ENCODE measurements around the gene SEPTIN8. TPM values are rescaled to one million over a fixed set of nuclear protein-coding genes. Genes with fewer than 3 reads are reported as not detected.

SEPTIN8 gene
- total and polyA plus RNA-seq, 10 of the 15 experiments (the other 5 are each of a cell fraction or from before 2014, with no cell fraction given), result 6.1 to 96.1 (median 29.4) TPM

GRCh38 chr5:132739232-132739631, 37.8 kb downstream of the SEPTIN8 start:
- ChIA-PET CTCF (interaction anchor here (2.7 to 3.9 kb wide), 3 partner anchors 8 to 81 kb away, joined by 12 to 23 read pairs (median 15); partner anchors contain the start of gene CCNI2), POLR2A (interaction anchor here (3.0 kb wide), 1 partner anchor 78 kb away, joined by 19 read pairs; no protein-coding TSS in a partner anchor), RAD21 (ENCODE audit: unreplicated experiment) (interaction anchor here (1.1 to 4.2 kb wide), 3 partner anchors 37 to 78 kb away, joined by 3 to 34 read pairs (median 3); no protein-coding TSS in a partner anchor), SMC1A (ENCODE audit: uncharacterized antibody, unreplicated experiment) (interaction anchor here (0.9 to 1.1 kb wide), 2 partner anchors 11 to 18 kb away, joined by 3 read pairs; no protein-coding TSS in a partner anchor)
- Histone ChIP-seq H3K27ac (ENCODE audit: control insufficient read depth, insufficient read depth) (no peak overlapping the region), H3K4me3 (no peak overlapping the region), H3K36me3 (ENCODE audit: control insufficient read depth in 2 of 2, insufficient read depth in 2 of 2, low read length in 1 of 2) (no peaks in the 10 kb centered on the region), H3K9me3 (replicated peaks; ENCODE audit: control insufficient read depth, insufficient read depth, low read length) (no peaks in the 10 kb centered on the region; the same call in 2 of the 3 replicates), H3K79me2 (ENCODE audit: control insufficient read depth, insufficient read depth, low read length) (peaks cover 11% of the 10 kb centered on the region), H2AFZ (ENCODE audit: control insufficient read depth, low read depth, low read length) (no peak overlapping the region), H3K4me2 (ENCODE audit: control insufficient read depth, insufficient read depth) (no peak overlapping the region), H3K9ac (ENCODE audit: control insufficient read depth, insufficient read depth, low read length) (no peak overlapping the region), H3K27me3 (replicated peaks in 1 of 2; ENCODE audit: control insufficient read depth in 2 of 2, insufficient read depth in 2 of 2, low read length in 1 of 2) (no peaks in the 10 kb centered on the region), H4K20me1 (ENCODE audit: control insufficient read depth, insufficient read depth) (no peaks in the 10 kb centered on the region), H3K4me1 (ENCODE audit: control insufficient read depth, insufficient read depth, low read length) (no peaks in the 10 kb centered on the region)
- TF ChIP-seq KLF5 (IDR thresholded peaks at IDR 0.05; ENCODE audit: partially characterized antibody), result no peak
- no peak for TF ChIP-seq RUNX3 (IDR thresholded peaks at IDR 0.05; ENCODE audit: low read length)
- no peak for TF ChIP-seq RBBP5 (conservative IDR thresholded peaks at IDR 0.05)
- TF ChIP-seq IKZF2 (IDR thresholded peaks at IDR 0.05), result no peak
- no peak for TF ChIP-seq RAD21 (IDR thresholded peaks at IDR 0.05; ENCODE audit: insufficient read depth, low read depth, low read length)
- TF ChIP-seq SMC3 (IDR thresholded peaks at IDR 0.05; ENCODE audit: borderline replicate concordance, low read length), result no peak
- no peak for TF ChIP-seq CHD1 (IDR thresholded peaks at IDR 0.05; ENCODE audit: low read depth, low read length)
- TF ChIP-seq ZBED1 (IDR thresholded peaks at IDR 0.05; ENCODE audit: borderline replicate concordance), result no peak
- WGBS (ENCODE audit: insufficient coverage, insufficient replicate concordance, low lambda C conversion rate, missing lambda C conversion rate), result 42% methylated on average over 1 of the region's 1 CpG
- FAIRE-seq (no peak), DNase-seq (ENCODE audit: low read depth, low spot score) (no peak), ATAC-seq (no peak)
- no TSS peak for BruUV-seq (replicated peaks)
- intact Hi-C loops (cut with micrococcal nuclease; ENCODE audit: unreplicated experiment), result loop anchor here (5.0 kb wide), 2 partner anchors 83 to 212 kb away; no protein-coding TSS in a partner anchor
- in situ Hi-C loops (cut with MboI), result no loop called here

Measured in GM12878 (cell line).